GM18508 (cell line): Measurements from ENCODE around the gene PSME2.

ENCODE experiments used
- ATAC-seq: cut with Tn5 transposase; IDR thresholded peaks from one replicate; pipeline ENCODE4 v1.9.1; 2021; ENCODE audit warnings: moderate number of reproducible peaks; ENCODE audit not compliant: insufficient read depth, unreplicated experiment

PSME2 gene

DNA sequence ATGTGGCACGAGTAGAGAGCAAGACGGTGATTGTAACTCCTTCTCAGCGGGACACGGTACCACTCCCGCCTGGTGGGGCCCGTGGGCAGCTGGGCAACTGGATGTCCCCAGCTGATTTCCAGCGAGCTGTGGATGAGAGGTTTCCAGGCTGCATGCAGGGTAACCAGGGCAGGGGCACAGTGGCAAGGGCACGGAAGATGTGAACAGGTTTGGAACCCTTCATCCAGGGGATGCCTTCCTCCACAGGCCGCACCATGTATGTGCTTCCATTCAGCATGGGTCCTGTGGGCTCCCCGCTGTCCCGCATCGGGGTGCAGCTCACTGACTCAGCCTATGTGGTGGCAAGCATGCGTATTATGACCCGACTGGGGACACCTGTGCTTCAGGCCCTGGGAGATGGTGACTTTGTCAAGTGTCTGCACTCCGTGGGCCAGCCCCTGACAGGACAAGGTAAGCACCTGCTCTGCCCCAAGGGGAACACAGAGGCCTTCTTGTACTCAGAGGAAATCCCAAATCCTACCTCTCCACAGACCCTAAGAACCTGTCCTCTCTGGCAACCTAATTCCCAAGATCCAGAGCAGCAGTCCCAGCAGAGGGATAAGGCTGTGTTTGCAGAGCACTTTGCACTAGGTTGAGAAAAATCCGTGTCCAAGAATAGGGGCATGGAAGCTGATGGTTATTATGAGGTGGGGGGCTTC is 48.0 kb downstream of the PSME2 start:
- no peak for ATAC-seq

DNA sequence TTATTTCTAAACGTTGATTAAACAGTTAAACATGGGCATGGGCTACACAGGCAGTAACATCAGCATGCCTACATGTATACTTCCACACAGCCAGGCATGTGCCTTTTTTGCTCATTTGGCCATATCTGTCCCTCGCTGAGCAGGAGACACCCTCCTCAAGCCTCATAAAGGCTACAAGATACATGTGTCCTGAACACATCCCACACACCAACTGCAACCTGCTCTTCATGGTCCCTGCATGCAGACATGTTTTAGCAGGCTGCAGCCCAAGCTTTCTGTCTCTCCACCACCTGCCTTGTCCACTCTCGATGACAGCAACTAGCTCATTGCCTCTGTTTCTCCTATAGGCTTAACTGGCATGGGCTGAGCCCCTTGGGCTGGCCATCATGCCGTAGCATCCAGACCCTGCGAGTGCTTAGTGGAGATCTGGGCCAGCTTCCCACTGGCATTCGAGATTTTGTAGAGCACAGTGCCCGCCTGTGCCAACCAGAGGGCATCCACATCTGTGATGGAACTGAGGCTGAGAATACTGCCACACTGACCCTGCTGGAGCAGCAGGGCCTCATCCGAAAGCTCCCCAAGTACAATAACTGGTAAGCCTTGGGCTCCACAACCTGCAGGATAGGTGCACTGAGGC is 49.7 kb downstream of the PSME2 start:
- no peak for ATAC-seq

DNA sequence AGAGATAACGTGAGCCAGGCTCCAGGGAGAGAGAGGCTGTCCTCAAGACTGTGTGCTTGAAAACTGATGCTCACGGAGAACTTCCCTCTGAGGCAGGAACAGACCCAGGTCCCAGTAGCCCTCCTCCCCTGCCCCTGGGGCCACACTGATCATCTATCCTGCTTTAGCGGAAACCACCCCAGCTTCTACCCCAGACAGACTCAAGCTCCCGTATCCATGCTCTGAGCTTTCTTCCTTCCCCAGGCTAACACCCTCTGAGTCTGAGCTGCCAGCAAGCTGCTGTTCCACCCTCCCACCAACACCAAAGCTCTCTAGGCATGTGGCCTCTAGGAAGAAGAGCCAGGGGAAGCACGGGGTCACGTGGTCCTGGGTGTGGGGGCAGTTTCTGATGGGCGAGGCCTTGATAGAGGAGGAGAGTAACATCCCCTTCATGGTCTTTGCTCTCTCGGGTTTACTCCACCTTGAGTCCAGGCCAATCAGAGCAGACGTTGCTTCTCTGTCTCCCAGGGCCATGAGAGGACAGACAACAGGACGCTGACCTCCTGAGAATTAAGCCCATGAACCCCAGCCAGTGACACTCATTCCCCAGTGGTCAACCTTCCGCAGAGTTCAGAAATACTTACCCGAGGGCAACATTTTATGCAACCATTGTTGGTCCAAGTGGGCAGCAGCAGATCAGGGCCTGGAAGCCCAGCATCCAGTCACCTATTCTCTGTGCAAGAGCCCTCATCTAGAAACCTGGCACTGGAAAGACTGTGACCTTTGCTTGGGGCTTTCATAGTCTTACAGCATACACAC is 50.9 kb downstream of the PSME2 start:
- ATAC-seq: peak; percentile 61

DNA sequence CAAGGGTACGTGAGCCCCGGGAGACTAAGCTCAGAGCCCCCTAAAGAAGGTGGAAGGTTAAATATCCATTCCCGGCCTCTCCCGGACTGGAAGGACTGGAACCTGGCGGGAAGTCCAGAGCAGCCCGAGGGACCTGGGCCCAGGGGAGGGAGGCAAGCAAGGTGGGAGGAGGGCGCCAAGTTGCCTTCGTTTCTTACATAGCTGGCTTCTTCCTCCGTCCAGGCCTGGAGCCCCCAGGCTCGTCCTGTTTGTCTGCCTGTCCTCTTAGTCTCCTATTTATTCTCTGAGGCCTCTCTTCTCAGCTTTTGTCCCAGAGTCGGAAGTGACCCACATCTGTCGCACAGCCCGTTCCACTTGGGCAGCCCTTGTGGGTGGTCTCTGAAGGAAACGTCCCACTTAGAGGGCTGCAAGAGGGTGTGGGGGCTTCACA is 51.6 kb downstream of the PSME2 start:
- no peak for ATAC-seq

DNA sequence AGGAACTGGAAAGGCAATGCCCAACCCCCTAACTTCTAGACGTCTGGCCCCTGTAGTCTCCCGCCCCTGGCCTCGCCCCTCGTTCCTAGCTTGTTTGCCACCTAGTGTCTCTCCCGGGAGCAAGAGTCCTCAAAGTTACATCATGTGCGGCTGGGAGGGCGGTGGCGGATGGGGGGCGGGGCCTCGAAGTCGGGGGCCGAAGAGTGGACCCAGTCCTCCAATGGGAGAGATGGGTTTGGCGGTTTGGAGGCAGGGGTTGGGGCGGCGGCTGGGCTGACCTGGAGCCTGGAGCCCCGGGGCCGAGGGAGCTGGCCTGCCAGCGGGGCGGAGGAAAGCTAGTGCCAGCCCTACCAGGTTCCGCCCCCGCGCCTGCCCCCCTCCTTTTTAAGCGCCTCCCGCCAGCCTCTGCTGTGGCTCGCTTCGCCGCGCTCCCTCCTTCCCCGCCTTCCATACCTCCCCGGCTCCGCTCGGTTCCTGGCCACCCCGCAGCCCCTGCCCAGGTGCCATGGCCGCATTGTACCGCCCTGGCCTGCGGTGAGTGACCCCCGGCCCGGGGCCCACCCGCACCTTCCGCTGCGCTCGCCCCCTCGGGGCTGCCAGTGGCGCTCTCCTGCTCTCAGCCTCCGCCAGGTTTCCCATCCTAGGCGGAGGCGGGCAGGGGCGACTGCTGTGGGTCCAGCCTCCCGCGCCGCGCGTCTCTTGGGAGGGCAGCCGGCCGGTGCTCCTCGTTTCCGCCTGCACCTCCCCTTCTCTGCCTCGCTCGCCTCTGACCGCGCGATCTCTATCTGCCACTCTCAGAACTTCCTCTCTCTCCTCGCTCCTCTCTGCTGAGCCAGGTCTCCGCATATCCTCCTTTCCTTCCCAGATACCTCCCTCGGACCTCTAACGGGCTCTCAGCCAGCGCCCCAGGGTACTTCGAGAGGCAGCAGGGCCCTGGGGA is 52.2 kb downstream of the PSME2 start, which contains the start of gene PCK2:
PCK2 (plus strand) TSS at position 411 of the 940 bp plus-strand sequence; CDS start at position 506, 95 bp downstream.
- no peak for ATAC-seq
